ENCODE measurements around the gene LMTK2. TPM values are rescaled to one million over a fixed set of nuclear protein-coding genes. Genes with fewer than 3 reads are reported as not detected.
"Not testable (repeated sequence)": the region's sequence is repeated elsewhere in the genome, so short reads cannot be mapped to it uniquely, and the experiment has no call there.

The LMTK2 gene
- total RNA-seq, 1 donor from 2014 or later: 19.2 TPM

DNA sequence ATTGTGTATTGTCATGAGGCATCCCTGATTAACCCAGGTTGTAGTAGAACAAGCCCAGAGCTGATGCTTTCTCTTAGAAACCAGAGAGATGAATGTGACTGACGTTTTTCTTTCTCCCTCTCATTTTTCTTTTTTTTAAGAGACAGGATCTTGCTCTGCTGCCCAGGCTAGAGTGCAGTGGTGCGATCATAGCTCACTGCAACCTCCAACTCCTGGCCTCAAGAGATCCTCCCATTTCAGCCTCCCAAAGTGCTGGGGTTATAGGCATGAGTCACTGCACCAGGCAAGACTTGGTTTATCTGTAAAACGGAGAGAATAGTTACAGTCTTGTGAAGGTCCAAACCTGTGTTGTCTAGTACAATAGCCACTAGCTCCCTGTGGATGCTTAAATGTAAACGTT lies 5.4 kb downstream of the LMTK2 start:
- no peak for DNase-seq (ENCODE audit: low read depth, low spot score)
- Mint-ChIP-seq H3K36me3 (ENCODE audit: low read depth) (no peaks in the 10 kb centered on the region), H3K27ac (ENCODE audit: unreplicated experiment) (no peak overlapping the region), H3K27me3 (ENCODE audit: low read depth) (no peaks in the 10 kb centered on the region), H3K9me3 (no peaks in the 10 kb centered on the region), H3K4me1 (peaks cover 32% of the 10 kb centered on the region), H3K4me3 (peak overlapping the region; percentile 14)
- TF ChIP-seq, protein P1, sequence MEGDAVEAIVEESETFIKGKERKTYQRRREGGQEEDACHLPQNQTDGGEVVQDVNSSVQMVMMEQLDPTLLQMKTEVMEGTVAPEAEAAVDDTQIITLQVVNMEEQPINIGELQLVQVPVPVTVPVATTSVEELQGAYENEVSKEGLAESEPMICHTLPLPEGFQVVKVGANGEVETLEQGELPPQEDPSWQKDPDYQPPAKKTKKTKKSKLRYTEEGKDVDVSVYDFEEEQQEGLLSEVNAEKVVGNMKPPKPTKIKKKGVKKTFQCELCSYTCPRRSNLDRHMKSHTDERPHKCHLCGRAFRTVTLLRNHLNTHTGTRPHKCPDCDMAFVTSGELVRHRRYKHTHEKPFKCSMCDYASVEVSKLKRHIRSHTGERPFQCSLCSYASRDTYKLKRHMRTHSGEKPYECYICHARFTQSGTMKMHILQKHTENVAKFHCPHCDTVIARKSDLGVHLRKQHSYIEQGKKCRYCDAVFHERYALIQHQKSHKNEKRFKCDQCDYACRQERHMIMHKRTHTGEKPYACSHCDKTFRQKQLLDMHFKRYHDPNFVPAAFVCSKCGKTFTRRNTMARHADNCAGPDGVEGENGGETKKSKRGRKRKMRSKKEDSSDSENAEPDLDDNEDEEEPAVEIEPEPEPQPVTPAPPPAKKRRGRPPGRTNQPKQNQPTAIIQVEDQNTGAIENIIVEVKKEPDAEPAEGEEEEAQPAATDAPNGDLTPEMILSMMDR (conservative IDR thresholded peaks at IDR 0.05): no peak

DNA sequence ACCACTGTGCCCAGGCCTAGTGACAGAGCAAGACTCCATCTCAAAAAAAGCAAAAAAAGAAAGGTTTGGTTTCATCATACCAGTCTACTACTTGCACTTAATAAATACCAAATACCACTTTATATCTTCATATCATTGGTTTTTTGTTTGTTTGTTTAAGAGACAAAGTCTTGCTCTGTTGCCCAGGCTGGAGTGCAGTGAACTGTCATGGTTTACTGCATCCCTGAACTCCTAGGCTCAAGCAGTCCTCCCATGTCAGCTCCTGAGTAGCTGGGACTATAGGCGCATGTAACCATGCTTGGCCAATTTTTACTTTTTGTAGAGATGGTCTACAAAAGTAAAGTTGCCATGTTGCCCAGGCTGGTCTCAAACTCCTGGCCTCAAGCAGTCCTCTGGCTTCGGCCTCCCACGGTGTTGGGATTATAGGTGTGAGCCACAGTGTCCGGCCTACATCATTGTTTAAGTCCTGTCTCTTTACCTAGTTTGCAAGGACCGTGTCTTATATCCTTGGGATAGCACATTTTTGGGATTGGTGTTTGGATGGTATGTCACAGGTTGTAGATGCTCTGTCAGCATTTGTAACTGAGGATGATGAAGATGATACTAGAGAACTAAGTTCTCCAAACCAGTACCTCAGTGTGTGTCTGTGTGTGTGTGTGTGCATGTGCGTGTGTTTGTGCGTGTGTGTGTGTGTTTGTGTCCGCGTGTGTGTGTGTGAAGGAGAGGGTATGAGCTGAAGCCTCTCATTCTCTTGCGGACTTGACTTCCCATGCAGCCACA lies 9.3 kb downstream of the LMTK2 start:
- Mint-ChIP-seq H3K36me3 (ENCODE audit: low read depth) (no peaks in the 10 kb centered on the region), H3K4me3 (no peak overlapping the region), H3K27ac (ENCODE audit: unreplicated experiment) (no peak overlapping the region), H3K4me1 (peaks cover 15% of the 10 kb centered on the region), H3K27me3 (ENCODE audit: low read depth) (no peaks in the 10 kb centered on the region), H3K9me3 (no peaks in the 10 kb centered on the region)
- TF ChIP-seq, protein P1 (conservative IDR thresholded peaks at IDR 0.05): no peak
- no peak for DNase-seq (ENCODE audit: low read depth, low spot score)

GRCh38 chr7:98116656-98117461 lies 10.2 kb downstream of the LMTK2 start:
- Mint-ChIP-seq H3K27ac (ENCODE audit: unreplicated experiment) (peak overlapping the region; percentile 16), H3K4me1 (peaks cover 9% of the 10 kb centered on the region), H3K4me3 (no peak overlapping the region), H3K9me3 (no peaks in the 10 kb centered on the region), H3K27me3 (ENCODE audit: low read depth) (no peaks in the 10 kb centered on the region), H3K36me3 (ENCODE audit: low read depth) (no peaks in the 10 kb centered on the region)
- TF ChIP-seq, protein P1 (conservative IDR thresholded peaks at IDR 0.05): no peak
- DNase-seq (ENCODE audit: low read depth, low spot score): no peak

DNA sequence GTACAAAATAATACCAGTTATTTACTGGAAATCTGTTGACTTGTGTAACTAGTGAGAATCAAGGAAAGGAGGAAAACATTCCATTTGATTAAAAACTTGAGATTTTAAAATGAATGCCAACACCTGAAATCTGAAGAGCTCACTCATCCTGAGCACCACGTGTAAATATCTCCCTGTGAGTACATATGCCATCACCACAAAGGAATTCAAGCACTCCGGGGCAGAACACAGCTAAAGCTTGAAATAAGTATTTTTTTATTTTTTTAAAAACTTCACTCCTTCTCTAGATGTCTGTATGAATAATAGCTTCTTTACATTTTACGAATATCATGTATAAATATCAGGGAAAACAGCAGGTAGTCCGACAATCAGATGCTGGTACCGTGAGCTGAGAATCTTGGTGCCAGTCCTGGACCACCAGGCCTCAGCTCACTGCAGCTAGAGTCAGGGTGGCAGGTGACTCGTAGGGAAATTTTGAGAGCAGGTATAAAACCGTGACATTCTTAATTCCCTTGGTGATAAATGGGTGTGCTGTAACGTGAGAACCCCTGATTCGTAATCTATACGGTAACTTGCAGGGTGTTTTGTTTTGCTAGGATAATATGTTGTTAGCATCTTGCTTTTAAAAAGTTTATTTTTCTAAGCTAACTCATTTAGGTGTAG lies 12.7 kb downstream of the LMTK2 start:
- DNase-seq (ENCODE audit: low read depth, low spot score): no peak
- Mint-ChIP-seq H3K27ac (ENCODE audit: unreplicated experiment) (no peak overlapping the region), H3K4me1 (peaks cover 20% of the 10 kb centered on the region), H3K4me3 (no peak overlapping the region), H3K27me3 (ENCODE audit: low read depth) (no peaks in the 10 kb centered on the region), H3K9me3 (no peaks in the 10 kb centered on the region), H3K36me3 (ENCODE audit: low read depth) (no peaks in the 10 kb centered on the region)
- TF ChIP-seq, protein P1 (conservative IDR thresholded peaks at IDR 0.05): no peak

DNA sequence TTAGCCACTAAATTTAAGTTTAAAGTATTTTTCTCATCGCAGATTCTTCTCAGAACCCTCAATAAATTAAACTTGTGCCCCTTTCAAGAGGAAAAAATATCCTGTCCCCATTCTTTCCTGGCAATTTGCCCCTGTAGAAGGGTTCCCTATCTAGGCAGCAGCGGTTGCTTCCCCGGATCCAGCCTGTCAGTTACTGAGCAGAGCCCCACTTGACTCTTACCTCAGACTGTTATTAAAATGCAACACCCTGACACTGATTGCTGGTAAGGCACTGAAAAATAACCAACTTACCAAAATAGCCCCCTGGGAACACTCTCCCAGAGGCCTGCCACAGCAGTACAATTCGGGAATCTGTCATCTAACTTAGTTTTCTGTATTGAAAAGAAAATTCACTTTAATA lies 13.9 kb downstream of the LMTK2 start:
- no peaks in the 10 kb centered on the region for H3K9me3 Mint-ChIP-seq
- DNase-seq (ENCODE audit: low read depth, low spot score): no peak
- H3K4me1 Mint-ChIP-seq: peaks cover 20% of the 10 kb centered on the region
- no peaks in the 10 kb centered on the region for H3K36me3 Mint-ChIP-seq (ENCODE audit: low read depth)
- H3K27me3 Mint-ChIP-seq (ENCODE audit: low read depth): no peaks in the 10 kb centered on the region
- no peak overlapping the region for H3K4me3 Mint-ChIP-seq
- no peak overlapping the region for H3K27ac Mint-ChIP-seq (ENCODE audit: unreplicated experiment)
- TF ChIP-seq, protein P1 (conservative IDR thresholded peaks at IDR 0.05): no peak

GRCh38 chr7:98121388-98121787 lies 14.7 kb downstream of the LMTK2 start:
- H3K36me3 Mint-ChIP-seq (ENCODE audit: low read depth); H3K9me3 Mint-ChIP-seq; DNase-seq (ENCODE audit: low read depth, low spot score); H3K27ac Mint-ChIP-seq (ENCODE audit: unreplicated experiment); H3K4me3 Mint-ChIP-seq; H3K27me3 Mint-ChIP-seq (ENCODE audit: low read depth): not testable (repeated sequence)
- peaks cover 20% of the 10 kb centered on the region for H3K4me1 Mint-ChIP-seq
